Lung (tissue), 12 donors: Measurements from ENCODE around the gene FOXJ3. TPM values are rescaled to one million over a fixed set of nuclear protein-coding genes. Genes with fewer than 3 reads are reported as not detected.

Source experiments
- ATAC-seq: fragments of 200-7000 bp; cut with Tn5 transposase; one replicate; pipeline ENCODE4 v1.9.1; 2020; ENCODE audit warnings: moderate number of reproducible peaks; ENCODE audit not compliant: insufficient read depth, low FRiP score
- DNase-seq, 3 donors: peaks; one replicate each; pipeline ENCODE4 v3.0.0-alpha.2; 2013 to 2017
- H3K27ac ChIP-seq, 2 donors: one replicate each; pipeline ENCODE4 v1.5.1; 2013; ENCODE audit warnings: mild to moderate bottlenecking in 2 of 2, moderate library complexity in 2 of 2, control low read depth in 1 of 2, inconsistent platforms in 1 of 2, low read depth in 1 of 2, low read length in 1 of 2
- H3K27me3 ChIP-seq, 3 donors: one replicate each; pipeline ENCODE4 v1.5.1; 2013; ENCODE audit warnings: low read length in 2 of 3; ENCODE audit not compliant: control insufficient read depth in 3 of 3, insufficient read depth in 3 of 3
- H3K36me3 ChIP-seq, 4 donors: one replicate each; pipeline ENCODE4 v1.5.1; 2013; ENCODE audit warnings: low read length in 4 of 4, mild to moderate bottlenecking in 1 of 4, moderate library complexity in 1 of 4; ENCODE audit not compliant: control insufficient read depth in 4 of 4, insufficient read depth in 4 of 4
- H3K4me1 ChIP-seq, 5 donors: one replicate each; pipeline ENCODE4 v1.5.1; 2013; ENCODE audit warnings: low read length in 5 of 5, mild to moderate bottlenecking in 2 of 5, moderate library complexity in 1 of 5; ENCODE audit not compliant: control insufficient read depth in 5 of 5, insufficient read depth in 5 of 5
- H3K4me3 ChIP-seq: one replicate; pipeline ENCODE4 v1.5.1; 2013; ENCODE audit warnings: mild to moderate bottlenecking, control low read depth, moderate library complexity
- H3K9ac ChIP-seq, 2 donors: one replicate each; pipeline ENCODE4 v1.5.1; 2013; ENCODE audit warnings: low read length in 2 of 2, control low read depth in 1 of 2; ENCODE audit not compliant: insufficient read depth in 1 of 2
- H3K9me3 ChIP-seq, 4 donors: one replicate each; pipeline ENCODE4 v1.5.1; 2013; ENCODE audit warnings: low read length in 3 of 4, mild to moderate bottlenecking in 1 of 4, moderate library complexity in 1 of 4; ENCODE audit not compliant: control insufficient read depth in 4 of 4, insufficient read depth in 3 of 4
- CTCF ChIP-seq: IDR thresholded peaks from 2 replicates; pipeline ENCODE4 v1.5.1; 2012; ENCODE audit warnings: mild to moderate bottlenecking; ENCODE audit errors: control extremely low read depth, extremely low read depth
- WGBS, 2 donors: extraction: QIAGEN DNeasy Blood & Tissue Kit; methylation state at CpG; one replicate each; pipeline ENCODE4 v1.1.7; 2013; 5-methylcytosine and 5-hydroxymethylcytosine counted together
- polyA plus RNA-seq, 2 donors: library from polyadenylated mRNA; stranded (reverse); fragments of 200-250 nt; gene quantifications; one replicate each; pipeline ENCODE4 v1.2.1, GENCODE V29; 2013
- total RNA-seq, 2 donors: library from RNA; depleted of rRNA in 1 of 2; stranded (reverse); fragments of >200 nt in 1 of 2; gene quantifications; one replicate each; pipeline ENCODE4 v1.2.1, GENCODE V29; 2014 to 2021
- donor health status: control.
- donor health status: control.
- donor health status: Bipolar disorder and iron deficiency.
- donor health status: healthy.
- donor health status: DM: yes; HTN: yes; CAD: no.

FOXJ3 gene
- total and polyA plus RNA-seq, 4 donors = 11.9 to 106 (median 26.6) TPM

GRCh38 chr1:42295816-42296215 is 39.2 kb downstream of the FOXJ3 start:
- no peak for TF ChIP-seq CTCF
- no peak overlapping the region for H3K9ac ChIP-seq
- H3K27me3 ChIP-seq = no peaks in the 10 kb centered on the region
- no peak overlapping the region for H3K27ac ChIP-seq
- DNase-seq (no peak), ATAC-seq (no peak)
- peaks cover 0 to 3% (median 0%) of the 10 kb centered on the region in 4 donors for H3K36me3 ChIP-seq
- WGBS, 2 donors = 98% methylated on average over 5 of the region's 5 CpGs
- no peak overlapping the region for H3K4me3 ChIP-seq
- peaks cover 0 to 6% (median 0%) of the 10 kb centered on the region in 4 donors for H3K9me3 ChIP-seq
- peaks cover 0 to 1% (median 0%) of the 10 kb centered on the region in 5 donors for H3K4me1 ChIP-seq

DNA sequence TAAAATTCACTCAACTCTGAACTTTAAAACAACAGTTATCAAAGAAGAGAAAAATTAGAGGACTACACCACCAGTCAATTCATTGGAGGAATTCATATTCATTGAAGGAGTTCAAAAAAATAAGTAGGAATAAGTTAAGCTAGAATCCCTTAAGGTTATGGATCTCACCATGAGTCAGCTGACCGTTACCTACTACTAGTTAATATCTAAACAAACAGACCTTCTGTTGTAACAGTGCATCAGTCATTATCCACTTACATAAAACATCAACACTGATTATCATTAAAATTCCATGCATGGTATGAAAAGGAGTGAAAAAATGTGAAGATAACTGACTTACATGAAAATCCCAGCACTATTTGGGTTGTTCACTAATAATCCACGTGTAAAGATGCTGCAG is 44.9 kb downstream of the FOXJ3 start:
- no peak overlapping the region for H3K27ac ChIP-seq
- H3K9me3 ChIP-seq = no peaks in the 10 kb centered on the region
- ATAC-seq (no peak), DNase-seq (no peak)
- TF ChIP-seq CTCF = no peak
- 77 to 94% methylated on average over 2 of the region's 2 CpGs for WGBS, 2 donors
- H3K9ac ChIP-seq = no peak overlapping the region
- H3K4me1 ChIP-seq = peaks cover 0 to 32% (median 0%) of the 10 kb centered on the region in 5 donors
- H3K27me3 ChIP-seq = no peaks in the 10 kb centered on the region
- peaks cover 0 to 1% (median 0%) of the 10 kb centered on the region in 4 donors for H3K36me3 ChIP-seq
- H3K4me3 ChIP-seq = no peak overlapping the region

GRCh38 chr1:42288311-42288985 is 46.6 kb downstream of the FOXJ3 start:
- no peaks in the 10 kb centered on the region for H3K9me3 ChIP-seq
- WGBS, 2 donors = 80 to 87% methylated on average over 1 of the region's 1 CpG
- H3K4me3 ChIP-seq = no peak overlapping the region
- no peak for ATAC-seq
- no peak overlapping the region for H3K27ac ChIP-seq
- peaks cover 0 to 1% (median 0%) of the 10 kb centered on the region in 4 donors for H3K36me3 ChIP-seq
- no peak for TF ChIP-seq CTCF
- H3K4me1 ChIP-seq = peaks cover 0 to 41% (median 7%) of the 10 kb centered on the region in 5 donors
- no peaks in the 10 kb centered on the region for H3K27me3 ChIP-seq
- peak; percentile 18 to 83 (median 82) for DNase-seq
- no peak overlapping the region for H3K9ac ChIP-seq
